Kasumi-1 (cell line): ENCODE measurements around the gene YIPF6.
A peak's percentile ranks its signal among the peaks of the same experiment; 100 is the strongest.
"Not testable (repeated sequence)": the region's sequence is repeated elsewhere in the genome, so short reads cannot be mapped to it uniquely, and the experiment has no call there.

Experiments used
- DNase-seq, 2 experiments: peaks; one replicate each; lab custom pipeline; 2025; lab: John Stamatoyannopoulos, UW

The YIPF6 gene

GRCh38 chrX:68498508-68499379, at the start of gene YIPF6:
Gene YIPF6 (plus strand): TSS chrX:68499051. CDS start chrX:68499067, 16 bp downstream.
- DNase-seq = peak; percentile 46 to 52

DNA sequence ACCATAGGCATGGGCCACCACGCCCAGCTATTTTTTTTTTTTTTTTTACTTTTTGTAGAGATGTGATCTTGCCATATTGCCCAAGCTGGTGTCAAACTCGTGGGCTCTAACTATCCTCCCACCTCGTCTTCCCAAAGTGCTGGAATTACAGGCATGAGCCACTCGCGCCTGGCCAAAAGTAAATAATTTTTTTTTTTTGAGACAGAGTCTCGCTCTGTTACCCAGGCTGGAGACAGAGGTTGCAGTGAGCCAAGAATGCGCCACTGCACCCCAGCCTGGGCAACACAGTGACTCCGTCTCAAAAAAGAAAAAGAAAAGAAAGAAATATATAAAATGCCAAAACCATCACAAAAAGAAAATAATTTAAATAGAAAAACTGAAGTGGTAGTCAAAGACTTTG, 47.1 kb upstream of the YIPF6 start:
- no peak for DNase-seq

DNA sequence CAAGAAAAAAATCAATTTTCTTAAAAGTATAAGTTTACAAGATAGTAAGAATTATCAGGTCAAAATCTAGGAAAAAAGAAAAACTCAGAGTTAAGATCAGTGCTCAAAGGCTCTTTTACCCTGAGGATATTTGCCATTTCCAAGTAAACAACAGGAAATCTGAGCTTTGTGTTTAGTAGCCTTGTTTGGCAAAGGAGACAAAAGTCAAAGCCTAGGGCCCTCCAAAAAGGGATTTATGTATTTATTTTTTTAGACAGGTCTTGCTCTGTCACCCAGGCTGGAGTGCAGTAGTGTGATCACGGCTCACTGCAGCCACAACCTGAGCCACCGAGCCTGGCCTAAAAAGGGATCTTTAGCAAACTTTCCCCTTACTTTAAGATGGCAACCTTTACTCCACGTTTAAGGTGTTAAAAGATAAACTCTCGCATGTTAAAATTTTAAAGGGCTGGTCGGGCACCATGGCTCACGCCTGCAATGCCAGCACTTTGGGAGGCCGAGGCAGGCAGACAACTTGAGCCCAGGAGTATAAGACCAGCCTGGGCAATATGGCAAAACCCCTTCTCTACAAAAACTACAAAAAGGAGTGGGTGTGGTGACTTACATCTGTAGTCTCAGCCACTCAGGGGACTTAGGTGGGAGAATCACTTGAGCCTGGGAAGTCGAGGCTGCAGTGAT, 44.2 kb upstream of the YIPF6 start:
- no peak for DNase-seq

DNA sequence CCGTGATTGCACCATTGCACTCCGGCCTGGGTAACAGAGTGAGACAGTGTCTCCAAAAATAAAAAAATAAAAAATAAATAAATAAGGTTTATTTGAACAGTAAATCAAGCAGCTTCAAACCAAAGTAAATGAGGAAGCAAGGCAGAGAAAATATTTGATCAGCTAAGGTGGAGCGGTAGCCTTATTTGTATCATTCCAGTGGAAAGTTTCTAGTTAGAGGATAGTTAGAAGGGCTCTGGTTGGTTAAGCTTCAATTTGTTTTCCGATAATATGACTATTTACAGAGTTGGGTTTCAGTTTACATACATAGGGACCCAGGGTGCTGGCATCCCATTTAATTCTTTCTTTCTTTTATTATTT, 43.7 kb upstream of the YIPF6 start:
- no peak for DNase-seq

GRCh38 chrX:68461093-68461492, 37.8 kb upstream of the YIPF6 start:
- DNase-seq = no peak

DNA sequence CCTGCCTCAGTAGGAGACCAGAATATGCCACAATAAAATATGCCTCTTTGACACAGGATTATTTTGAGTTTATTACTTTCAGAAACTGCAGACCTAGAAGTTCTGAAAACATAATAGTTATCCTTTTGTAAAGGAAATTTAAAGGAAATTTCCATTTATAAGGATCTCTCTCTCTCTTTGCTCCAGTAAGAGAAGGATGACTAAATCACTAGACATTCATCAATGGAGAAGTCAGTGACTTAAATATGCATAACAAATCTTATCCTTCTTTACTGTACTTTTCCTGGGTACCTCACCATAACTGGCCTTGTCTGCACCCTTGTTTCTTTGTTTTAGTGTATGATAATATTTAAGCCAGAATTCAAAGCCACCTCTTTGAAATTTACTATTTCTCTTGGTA, 37.3 kb upstream of the YIPF6 start:
- no peak for DNase-seq

- no peak for DNase-seq
These were observed 36.7 kb upstream of the YIPF6 start for GRCh38 chrX:68462197-68462596.

DNA sequence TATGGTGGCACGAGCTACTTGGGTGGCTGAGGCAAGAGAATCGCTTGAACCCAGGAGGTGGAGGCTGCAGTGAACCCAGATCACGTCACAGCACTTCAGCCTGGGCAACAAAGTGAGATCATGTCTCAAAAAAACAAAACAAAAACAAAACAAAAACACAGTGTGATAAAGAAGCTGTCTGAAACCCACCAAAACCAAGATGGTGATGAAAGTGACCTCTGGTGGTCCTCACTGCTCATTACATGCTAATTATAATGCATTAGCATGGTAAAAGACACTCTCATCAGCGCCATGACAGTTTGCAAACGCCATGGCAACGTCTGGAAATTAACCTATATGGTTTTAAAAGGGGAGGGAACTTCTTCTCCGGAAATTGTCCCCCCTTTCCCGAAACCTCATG, 36.2 kb upstream of the YIPF6 start:
- peak; percentile 19 to 28 for DNase-seq

DNA sequence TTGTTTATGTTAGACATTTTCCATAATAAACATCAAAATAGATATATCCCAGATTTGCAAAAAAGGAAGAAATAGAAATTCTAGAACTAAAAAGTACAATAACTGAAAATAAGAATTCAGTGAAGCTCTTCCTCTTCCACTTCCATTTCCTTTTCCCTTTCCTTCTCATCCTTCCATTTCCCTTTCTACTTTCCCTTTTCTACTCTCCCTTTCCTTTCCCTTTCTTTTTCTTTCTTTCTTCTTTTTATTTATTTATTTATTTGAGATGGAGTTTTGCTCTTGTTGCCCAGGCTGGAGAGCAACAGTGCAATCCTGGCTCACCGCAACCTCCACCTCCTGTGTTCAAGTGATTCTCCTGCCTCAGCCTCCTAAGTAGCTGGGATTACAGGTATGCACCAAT, 35.0 kb upstream of the YIPF6 start:
- no peak for DNase-seq

DNA sequence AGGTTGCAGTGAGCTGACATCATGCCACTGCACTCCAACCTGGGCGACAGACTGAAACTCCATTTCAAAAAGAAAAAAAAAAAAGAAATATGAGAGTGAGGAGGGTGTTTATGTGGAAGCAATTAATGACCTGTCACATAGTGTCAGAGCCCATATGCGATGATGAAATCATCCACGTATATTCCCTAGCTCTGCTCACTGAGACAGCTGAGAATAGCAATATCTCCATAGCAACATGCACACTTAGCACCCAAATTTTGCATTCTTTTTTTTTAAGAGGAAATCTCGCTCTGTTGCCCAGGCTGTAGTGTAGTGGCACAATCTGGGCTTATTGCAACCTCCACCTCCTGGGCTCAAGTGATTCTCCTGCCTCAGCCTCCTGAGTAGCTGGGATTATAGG, 34.1 kb upstream of the YIPF6 start:
- DNase-seq = no peak

- no peak for DNase-seq
These were observed 17.9 kb upstream of the YIPF6 start for GRCh38 chrX:68480969-68481368.

- DNase-seq = not testable (repeated sequence)
These were observed 12.7 kb upstream of the YIPF6 start for GRCh38 chrX:68486198-68486597.

GRCh38 chrX:68487254-68487653, 11.6 kb upstream of the YIPF6 start:
- DNase-seq = no peak

DNA sequence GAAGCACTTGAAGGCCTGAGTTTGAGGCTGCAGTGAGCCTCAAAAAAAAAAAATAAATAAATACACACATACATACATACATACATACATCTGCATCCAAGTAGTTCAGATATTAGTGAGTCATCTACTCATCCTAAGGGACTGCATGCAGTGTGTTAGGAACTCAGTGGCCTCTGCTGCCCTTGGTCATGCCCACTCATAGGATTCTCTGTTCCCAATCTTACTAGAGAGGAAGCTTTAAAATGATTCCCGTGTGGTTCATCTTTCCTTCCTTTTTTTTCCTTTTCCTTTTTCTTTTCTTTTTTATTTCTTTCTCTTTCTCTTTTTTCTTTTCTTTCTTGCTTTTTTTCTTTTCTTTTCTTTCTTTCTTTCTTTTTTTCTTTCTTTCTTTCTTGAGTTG, 10.9 kb upstream of the YIPF6 start:
- no peak for DNase-seq

DNA sequence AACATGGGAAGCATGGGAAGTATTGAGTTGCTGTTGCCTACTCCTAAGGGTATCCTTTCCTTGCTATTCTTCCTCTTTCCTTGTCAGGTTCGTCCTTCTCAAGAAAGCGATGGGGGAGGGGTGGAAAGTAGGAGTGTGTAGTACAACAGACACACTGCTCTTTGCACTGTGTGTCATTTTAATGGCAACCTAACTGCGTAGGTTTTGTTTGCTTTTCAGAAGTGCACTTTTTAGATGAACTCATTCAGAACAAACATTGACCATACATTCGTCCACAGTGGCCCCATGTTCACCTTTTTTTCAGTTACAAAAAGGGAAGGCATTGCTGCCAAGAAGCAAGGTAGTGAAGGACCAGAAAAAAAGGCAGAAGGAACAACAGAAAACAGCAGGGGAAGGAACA, 10.2 kb upstream of the YIPF6 start:
- DNase-seq = no peak

- DNase-seq = peak in 1 of 2 experiments; percentile 18
These were observed 8.2 kb upstream of the YIPF6 start for GRCh38 chrX:68490644-68491043.

DNA sequence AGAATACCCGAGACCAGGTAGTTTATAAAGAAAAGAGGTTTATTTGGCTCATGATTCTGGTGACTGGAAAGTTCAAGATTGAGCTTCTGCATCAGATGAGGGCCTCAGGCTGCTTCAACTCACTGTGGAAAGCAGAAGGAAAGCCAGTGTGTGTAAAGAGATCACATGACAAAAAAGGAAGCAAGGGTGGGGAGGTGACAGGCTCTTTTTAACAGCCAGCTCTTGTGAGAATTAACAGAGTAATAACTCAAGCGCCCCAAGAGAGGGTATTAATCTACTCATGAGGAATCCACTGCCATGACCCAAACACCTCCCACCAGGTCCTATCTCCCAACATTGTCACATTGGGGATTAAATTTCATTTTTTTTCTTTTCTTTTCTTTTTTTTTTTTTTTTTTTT, 6.3 kb upstream of the YIPF6 start:
- DNase-seq = peak; percentile 1 to 10

- not testable (repeated sequence) for DNase-seq
These were observed 5.1 kb upstream of the YIPF6 start for GRCh38 chrX:68493776-68494175.

DNA sequence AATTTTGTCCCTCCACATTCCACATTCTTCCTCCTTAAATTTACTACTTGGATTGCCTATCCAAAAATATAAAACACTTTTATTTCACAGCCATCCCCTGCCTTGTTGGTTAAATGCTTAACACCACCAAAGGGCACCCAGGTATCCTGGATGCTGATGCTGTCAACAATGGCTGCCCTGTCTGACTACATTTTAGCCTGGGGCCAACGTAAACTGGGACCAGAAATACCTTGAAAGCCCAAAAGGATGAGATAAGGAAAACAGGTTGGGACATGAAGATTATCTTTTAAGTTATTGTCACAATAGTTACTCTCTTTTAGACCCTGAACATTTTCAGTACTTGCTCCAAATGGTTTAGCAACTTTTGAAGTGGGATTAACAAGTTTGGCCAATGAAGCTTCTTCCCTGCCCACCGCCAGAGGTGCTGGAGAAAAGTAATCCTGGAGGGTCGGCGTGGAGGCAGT, 775 bp upstream of the YIPF6 start:
- DNase-seq = no peak

DNA sequence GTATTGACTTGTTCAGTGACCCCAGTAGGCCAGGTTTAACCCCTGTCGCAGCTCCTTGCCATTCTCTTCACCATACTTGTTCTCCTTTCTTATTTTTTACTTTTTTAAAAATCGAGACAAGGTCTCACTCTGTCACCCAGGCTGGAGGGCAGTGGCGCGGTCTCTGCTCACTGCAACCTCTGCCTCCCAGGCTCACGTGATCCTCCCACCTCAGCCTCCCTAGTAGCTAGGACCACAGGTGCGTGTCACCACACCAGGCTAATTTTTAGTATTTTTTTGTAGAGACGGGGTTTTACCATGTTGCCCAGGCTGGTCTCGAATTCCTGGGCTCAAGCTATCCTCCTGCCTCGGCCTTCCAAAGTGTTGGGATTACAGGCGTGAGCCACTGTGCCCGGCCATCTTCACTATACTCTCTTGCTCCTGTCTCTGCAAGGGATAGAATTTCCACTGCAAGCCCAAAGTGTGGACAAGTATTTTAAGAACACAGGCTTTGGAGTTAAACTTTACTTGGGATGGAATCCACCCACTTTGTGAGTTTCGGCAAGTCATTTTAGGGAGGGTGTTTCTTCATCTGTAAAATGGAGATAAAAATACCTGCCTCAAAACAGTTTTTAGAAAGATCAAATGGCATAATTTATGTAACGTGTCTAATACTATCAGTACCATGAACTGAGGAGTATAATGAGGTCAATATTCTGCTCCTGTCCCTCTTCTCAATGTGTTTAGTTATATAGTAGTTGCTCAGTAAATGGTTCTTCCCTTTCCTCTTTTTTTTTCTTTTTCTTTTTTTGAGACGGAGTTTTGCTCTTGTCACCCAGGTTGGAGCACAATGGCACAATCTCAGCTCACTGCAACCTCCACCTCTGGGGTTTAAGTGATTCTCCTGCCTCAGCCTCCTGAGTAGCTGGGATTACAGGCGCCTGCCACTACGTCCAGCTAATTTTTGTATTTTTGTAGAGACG, 973 bp downstream of the YIPF6 start:
- DNase-seq = no peak

GRCh38 chrX:68503836-68504636, 5.2 kb downstream of the YIPF6 start:
- DNase-seq = no peak
